ENCODE results near the gene ROR1. TPM values are rescaled to one million over a fixed set of nuclear protein-coding genes. Genes with fewer than 3 reads are reported as not detected.

Gene ROR1
- total RNA-seq, 2 experiments from 2014 or later, result not detected

- Mint-ChIP-seq H3K27ac (no peak overlapping the region), H3K27me3 (ENCODE audit: low read depth) (peaks cover 3% of the 10 kb centered on the region), H3K9me3 (ENCODE audit: insufficient read depth) (no peaks in the 10 kb centered on the region), H3K4me1 (ENCODE audit: low read depth) (no peaks in the 10 kb centered on the region), H3K36me3 (ENCODE audit: low read depth) (no peaks in the 10 kb centered on the region), H3K4me3 (no peak overlapping the region)
- POLR2A ChIA-PET, result no interaction called here
- ATAC-seq (no peak), DNase-seq (no peak)
- CTCF ChIA-PET, result interaction anchor here (0.6 kb wide), 1 partner anchor 1753 kb away, joined by 3 read pairs; no protein-coding TSS in a partner anchor
Measured at GRCh38 chr1:63871463-63871862, 97.6 kb downstream of the ROR1 start.

GRCh38 chr1:63873751-63874150 lies 99.9 kb downstream of the ROR1 start:
- ChIA-PET POLR2A (no interaction called here), CTCF (no interaction called here)
- Mint-ChIP-seq H3K4me1 (ENCODE audit: low read depth) (no peaks in the 10 kb centered on the region), H3K27ac (no peak overlapping the region), H3K9me3 (ENCODE audit: insufficient read depth) (no peaks in the 10 kb centered on the region), H3K4me3 (no peak overlapping the region), H3K27me3 (ENCODE audit: low read depth) (peaks cover 3% of the 10 kb centered on the region), H3K36me3 (ENCODE audit: low read depth) (no peaks in the 10 kb centered on the region)
- ATAC-seq, result no peak
- no peak for DNase-seq

- Mint-ChIP-seq H3K36me3 (ENCODE audit: low read depth) (no peaks in the 10 kb centered on the region), H3K4me3 (no peak overlapping the region), H3K9me3 (ENCODE audit: insufficient read depth) (no peaks in the 10 kb centered on the region), H3K4me1 (ENCODE audit: low read depth) (no peaks in the 10 kb centered on the region), H3K27me3 (ENCODE audit: low read depth) (peaks cover 2% of the 10 kb centered on the region), H3K27ac (no peak overlapping the region)
- no peak for DNase-seq
- ATAC-seq, result no peak
- CTCF ChIA-PET, result no interaction called here
- POLR2A ChIA-PET, result no interaction called here
Measured at GRCh38 chr1:63874278-63874880, 100.6 kb downstream of the ROR1 start.

- H3K27me3 Mint-ChIP-seq (ENCODE audit: low read depth), result no peaks in the 10 kb centered on the region
- H3K27ac Mint-ChIP-seq, result no peak overlapping the region
- no peak for DNase-seq
- H3K4me1 Mint-ChIP-seq (ENCODE audit: low read depth), result no peaks in the 10 kb centered on the region
- no peak for ATAC-seq
- no peaks in the 10 kb centered on the region for H3K9me3 Mint-ChIP-seq (ENCODE audit: insufficient read depth)
- H3K4me3 Mint-ChIP-seq, result no peak overlapping the region
- H3K36me3 Mint-ChIP-seq (ENCODE audit: low read depth), result no peaks in the 10 kb centered on the region
- POLR2A ChIA-PET, result no interaction called here
- CTCF ChIA-PET, result no interaction called here
Measured at GRCh38 chr1:63875636-63876035, 101.8 kb downstream of the ROR1 start.

- H3K9me3 Mint-ChIP-seq (ENCODE audit: insufficient read depth), result no peaks in the 10 kb centered on the region
- CTCF ChIA-PET, result no interaction called here
- no peaks in the 10 kb centered on the region for H3K27me3 Mint-ChIP-seq (ENCODE audit: low read depth)
- POLR2A ChIA-PET, result no interaction called here
- no peak overlapping the region for H3K27ac Mint-ChIP-seq
- ATAC-seq, result no peak
- H3K36me3 Mint-ChIP-seq (ENCODE audit: low read depth), result no peaks in the 10 kb centered on the region
- H3K4me1 Mint-ChIP-seq (ENCODE audit: low read depth), result no peaks in the 10 kb centered on the region
- H3K4me3 Mint-ChIP-seq, result no peak overlapping the region
- no peak for DNase-seq
Measured at GRCh38 chr1:63877021-63877767, 103.4 kb downstream of the ROR1 start.

- Mint-ChIP-seq H3K4me1 (ENCODE audit: low read depth) (no peaks in the 10 kb centered on the region), H3K4me3 (no peak overlapping the region), H3K27ac (no peak overlapping the region), H3K27me3 (ENCODE audit: low read depth) (no peaks in the 10 kb centered on the region), H3K9me3 (ENCODE audit: insufficient read depth) (no peaks in the 10 kb centered on the region), H3K36me3 (ENCODE audit: low read depth) (no peaks in the 10 kb centered on the region)
- POLR2A ChIA-PET, result no interaction called here
- DNase-seq (no peak), ATAC-seq (no peak)
- CTCF ChIA-PET, result no interaction called here
Measured at GRCh38 chr1:63877816-63878215, 104.0 kb downstream of the ROR1 start.

GRCh38 chr1:63878932-63879331 lies 105.1 kb downstream of the ROR1 start:
- H3K27ac Mint-ChIP-seq, result no peak overlapping the region
- H3K36me3 Mint-ChIP-seq (ENCODE audit: low read depth), result no peaks in the 10 kb centered on the region
- no peaks in the 10 kb centered on the region for H3K4me1 Mint-ChIP-seq (ENCODE audit: low read depth)
- POLR2A ChIA-PET, result no interaction called here
- no peak overlapping the region for H3K4me3 Mint-ChIP-seq
- ATAC-seq (no peak), DNase-seq (no peak)
- no peaks in the 10 kb centered on the region for H3K27me3 Mint-ChIP-seq (ENCODE audit: low read depth)
- CTCF ChIA-PET, result no interaction called here
- H3K9me3 Mint-ChIP-seq (ENCODE audit: insufficient read depth), result no peaks in the 10 kb centered on the region

GRCh38 chr1:63880958-63881576 lies 107.2 kb downstream of the ROR1 start:
- no peaks in the 10 kb centered on the region for H3K4me1 Mint-ChIP-seq (ENCODE audit: low read depth)
- H3K27me3 Mint-ChIP-seq (ENCODE audit: low read depth), result no peaks in the 10 kb centered on the region
- no peaks in the 10 kb centered on the region for H3K36me3 Mint-ChIP-seq (ENCODE audit: low read depth)
- DNase-seq, result no peak
- no peak for ATAC-seq
- CTCF ChIA-PET, result interaction anchor here (1.3 kb wide), 1 partner anchor 17 kb away, joined by 3 read pairs; no protein-coding TSS in a partner anchor
- no peak overlapping the region for H3K4me3 Mint-ChIP-seq
- POLR2A ChIA-PET, result no interaction called here
- H3K9me3 Mint-ChIP-seq (ENCODE audit: insufficient read depth), result no peaks in the 10 kb centered on the region
- no peak overlapping the region for H3K27ac Mint-ChIP-seq

GRCh38 chr1:63882048-63882704 lies 108.4 kb downstream of the ROR1 start:
- DNase-seq (no peak), ATAC-seq (no peak)
- H3K36me3 Mint-ChIP-seq (ENCODE audit: low read depth), result no peaks in the 10 kb centered on the region
- no peaks in the 10 kb centered on the region for H3K27me3 Mint-ChIP-seq (ENCODE audit: low read depth)
- no peaks in the 10 kb centered on the region for H3K4me1 Mint-ChIP-seq (ENCODE audit: low read depth)
- H3K4me3 Mint-ChIP-seq, result no peak overlapping the region
- no peak overlapping the region for H3K27ac Mint-ChIP-seq
- H3K9me3 Mint-ChIP-seq (ENCODE audit: insufficient read depth), result no peaks in the 10 kb centered on the region
- POLR2A ChIA-PET, result no interaction called here
- CTCF ChIA-PET, result no interaction called here

GRCh38 chr1:63883494-63884235 lies 109.8 kb downstream of the ROR1 start:
- CTCF ChIA-PET, result no interaction called here
- POLR2A ChIA-PET, result no interaction called here

GRCh38 chr1:63884486-63884885 lies 110.7 kb downstream of the ROR1 start:
- no peaks in the 10 kb centered on the region for H3K4me1 Mint-ChIP-seq (ENCODE audit: low read depth)
- ATAC-seq (no peak), DNase-seq (no peak)
- no peaks in the 10 kb centered on the region for H3K9me3 Mint-ChIP-seq (ENCODE audit: insufficient read depth)
- H3K4me3 Mint-ChIP-seq, result no peak overlapping the region
- H3K27ac Mint-ChIP-seq, result no peak overlapping the region
- CTCF ChIA-PET, result no interaction called here
- no peaks in the 10 kb centered on the region for H3K27me3 Mint-ChIP-seq (ENCODE audit: low read depth)
- POLR2A ChIA-PET, result no interaction called here
- H3K36me3 Mint-ChIP-seq (ENCODE audit: low read depth), result no peaks in the 10 kb centered on the region

More at GRCh38 chr1:63883494-63884235, 109.8 kb downstream of the ROR1 start:
- Mint-ChIP-seq H3K27me3 (ENCODE audit: low read depth) (no peaks in the 10 kb centered on the region), H3K27ac (no peak overlapping the region), H3K4me3 (no peak overlapping the region), H3K4me1 (ENCODE audit: low read depth) (no peaks in the 10 kb centered on the region), H3K9me3 (ENCODE audit: insufficient read depth) (no peaks in the 10 kb centered on the region), H3K36me3 (ENCODE audit: low read depth) (no peaks in the 10 kb centered on the region)
- ATAC-seq, result no peak
- no peak for DNase-seq

GRCh38 chr1:63885899-63886298 lies 112.1 kb downstream of the ROR1 start:
- no peak for ATAC-seq
- DNase-seq, result no peak
- H3K36me3 Mint-ChIP-seq (ENCODE audit: low read depth), result no peaks in the 10 kb centered on the region
- no peak overlapping the region for H3K4me3 Mint-ChIP-seq
- no peaks in the 10 kb centered on the region for H3K4me1 Mint-ChIP-seq (ENCODE audit: low read depth)
- H3K9me3 Mint-ChIP-seq (ENCODE audit: insufficient read depth), result no peaks in the 10 kb centered on the region
- CTCF ChIA-PET, result no interaction called here
- no peaks in the 10 kb centered on the region for H3K27me3 Mint-ChIP-seq (ENCODE audit: low read depth)
- POLR2A ChIA-PET, result no interaction called here
- no peak overlapping the region for H3K27ac Mint-ChIP-seq

Measured in activated CD8-positive, alpha-beta T cell treated with anti-CD3 and anti-CD28 coated beads, Interleukin-2, amount 10 ng/mL, durations not matched to agents 7 days and 5 days (primary cell).